SIG-M5 (cell line): ENCODE results near the gene NRTN.

Experiments used
- DNase-seq: peaks from one replicate; lab custom pipeline; 2025; lab: John Stamatoyannopoulos, UW

Gene NRTN

DNA sequence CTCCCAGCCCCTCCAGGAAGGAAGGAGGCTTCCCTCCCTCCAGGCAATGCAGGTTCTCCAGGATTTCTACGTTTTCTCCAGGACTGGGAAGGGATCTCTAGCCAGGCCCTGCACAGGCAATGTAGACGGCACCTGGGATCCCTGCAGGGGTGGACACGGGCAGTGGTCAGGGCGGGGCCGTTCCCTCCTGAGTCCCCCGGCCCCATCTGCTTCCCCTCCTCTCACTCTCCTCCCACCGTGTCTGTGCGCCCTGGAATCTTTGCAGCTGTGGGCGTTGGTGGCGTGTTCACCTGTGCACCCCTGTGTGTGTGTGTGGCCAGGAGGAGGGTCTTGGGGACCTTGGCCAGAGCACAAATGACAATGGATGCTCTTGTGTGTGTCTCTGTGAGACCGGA is 10.0 kb downstream of the NRTN start:
- DNase-seq: no peak

DNA sequence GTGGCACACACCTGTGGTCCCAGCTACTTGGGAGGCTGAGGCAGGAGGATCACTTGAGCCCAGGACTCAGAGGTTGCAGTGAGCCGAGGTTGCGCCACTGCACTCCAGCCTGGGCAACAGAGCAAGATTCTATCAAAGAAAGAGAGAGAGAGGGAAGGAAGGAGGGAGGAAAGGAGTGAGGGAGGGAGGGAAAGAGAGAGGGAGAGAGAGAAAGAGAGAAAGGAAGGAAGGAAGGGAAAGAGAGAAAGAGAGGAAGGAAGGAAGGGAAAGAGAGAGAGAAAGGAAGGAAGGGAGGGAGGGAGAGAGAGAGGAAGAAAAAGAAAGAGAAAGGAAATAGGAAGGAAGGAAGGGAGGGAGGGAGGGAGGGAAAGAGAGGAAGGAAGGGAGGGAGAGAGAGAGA is 12.4 kb downstream of the NRTN start:
- DNase-seq: no peak

DNA sequence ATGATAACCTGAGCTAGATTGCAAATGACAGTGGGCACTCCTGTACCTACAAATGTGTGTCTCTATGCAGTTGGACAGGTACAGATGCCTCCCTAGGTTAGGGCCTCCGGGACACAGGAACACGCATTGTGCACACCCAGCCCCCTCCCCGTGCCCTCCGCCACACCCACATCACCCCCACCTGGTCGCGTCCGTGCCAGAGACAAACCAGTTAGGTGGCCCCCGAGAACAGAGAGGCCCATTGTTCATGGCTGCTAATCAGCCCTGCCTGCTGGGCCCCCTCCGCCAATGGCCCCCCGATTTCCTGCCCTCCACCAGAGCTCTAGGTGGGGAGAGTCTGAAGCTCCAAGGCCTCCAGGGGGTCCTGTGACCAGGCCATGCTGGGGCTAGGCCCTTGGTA is 13.7 kb downstream of the NRTN start:
- no peak for DNase-seq

DNA sequence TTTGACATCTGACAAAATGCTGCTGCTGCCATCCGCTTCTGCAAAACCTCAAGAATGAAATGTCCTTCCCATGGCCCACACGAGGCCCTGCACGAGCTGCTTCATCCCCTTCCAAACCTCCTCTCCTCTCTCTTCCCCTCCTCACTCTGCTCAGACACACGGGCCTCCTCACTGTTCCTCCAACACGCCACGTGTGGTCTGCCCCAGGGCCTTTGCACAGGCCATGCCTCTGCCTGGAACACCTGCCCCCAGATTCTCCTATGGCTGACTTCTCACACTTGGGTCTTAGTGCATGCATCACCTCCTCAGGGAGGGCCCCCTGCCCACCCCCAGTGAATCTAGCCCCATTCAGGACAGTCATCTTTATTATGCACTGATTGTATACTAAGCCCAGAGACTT is 15.9 kb downstream of the NRTN start:
- no peak for DNase-seq

DNA sequence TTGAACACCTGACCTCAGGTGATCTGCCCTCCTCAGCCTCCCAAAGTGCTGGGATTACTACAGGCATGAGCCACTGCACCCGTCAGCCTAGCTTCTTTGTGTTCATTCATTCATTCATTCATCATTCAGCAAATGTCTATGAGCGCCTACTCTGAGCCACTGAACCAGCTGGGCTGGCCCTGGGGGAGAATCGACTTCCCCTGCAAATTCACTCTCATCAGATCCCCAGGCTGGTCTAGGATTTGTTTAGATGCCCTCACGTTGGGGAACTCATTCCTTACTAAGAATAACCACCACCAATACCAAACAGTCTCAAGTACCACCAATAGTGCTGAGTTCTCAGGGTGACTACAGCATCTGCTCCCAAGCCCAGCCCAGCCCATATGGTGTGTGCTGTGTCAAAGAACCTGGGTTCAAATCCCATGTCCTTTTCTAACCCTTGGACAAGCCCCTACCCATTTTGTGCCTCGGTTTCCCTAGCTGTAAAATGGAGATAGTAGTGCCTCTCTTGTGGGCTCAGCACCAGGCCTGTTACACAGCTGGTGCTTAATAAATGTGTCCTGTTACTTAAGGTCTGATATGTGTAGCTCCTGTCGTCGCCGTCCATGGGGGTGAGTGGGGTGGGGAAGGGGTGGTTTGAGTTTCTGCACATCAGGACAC is 16.8 kb downstream of the NRTN start:
- no peak for DNase-seq

DNA sequence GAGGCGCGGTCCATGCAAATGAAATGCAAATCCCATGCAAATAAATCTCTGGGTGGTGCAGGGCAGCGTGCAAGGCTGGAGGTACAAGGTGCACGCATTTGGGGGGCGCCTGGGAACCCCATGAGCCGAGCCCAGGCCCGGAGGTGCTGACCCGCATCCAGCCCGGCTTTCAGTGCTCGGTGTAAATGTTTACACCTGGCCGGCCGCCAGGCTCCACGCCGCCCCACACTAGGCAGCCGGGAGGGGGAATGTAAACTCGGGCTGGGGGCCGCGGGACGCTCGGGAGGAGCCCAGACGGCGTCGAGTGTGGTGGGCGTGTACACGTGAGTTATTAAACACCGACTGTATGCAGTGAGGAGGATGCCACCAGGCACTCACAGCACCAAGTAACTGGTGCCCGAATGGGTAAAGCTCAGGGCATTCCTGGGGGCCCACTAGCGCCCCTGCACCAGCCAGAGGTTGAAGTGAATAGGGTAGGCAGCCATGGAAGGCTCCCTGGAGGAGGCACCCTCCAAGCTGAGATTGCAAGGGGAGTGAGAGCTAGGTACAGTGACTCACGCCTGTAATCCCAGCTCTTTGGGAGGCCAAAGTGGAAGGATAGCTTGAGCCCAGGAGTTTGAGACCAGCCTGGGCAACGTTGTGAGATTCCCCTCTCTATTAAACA is 17.4 kb downstream of the NRTN start:
- DNase-seq: no peak

DNA sequence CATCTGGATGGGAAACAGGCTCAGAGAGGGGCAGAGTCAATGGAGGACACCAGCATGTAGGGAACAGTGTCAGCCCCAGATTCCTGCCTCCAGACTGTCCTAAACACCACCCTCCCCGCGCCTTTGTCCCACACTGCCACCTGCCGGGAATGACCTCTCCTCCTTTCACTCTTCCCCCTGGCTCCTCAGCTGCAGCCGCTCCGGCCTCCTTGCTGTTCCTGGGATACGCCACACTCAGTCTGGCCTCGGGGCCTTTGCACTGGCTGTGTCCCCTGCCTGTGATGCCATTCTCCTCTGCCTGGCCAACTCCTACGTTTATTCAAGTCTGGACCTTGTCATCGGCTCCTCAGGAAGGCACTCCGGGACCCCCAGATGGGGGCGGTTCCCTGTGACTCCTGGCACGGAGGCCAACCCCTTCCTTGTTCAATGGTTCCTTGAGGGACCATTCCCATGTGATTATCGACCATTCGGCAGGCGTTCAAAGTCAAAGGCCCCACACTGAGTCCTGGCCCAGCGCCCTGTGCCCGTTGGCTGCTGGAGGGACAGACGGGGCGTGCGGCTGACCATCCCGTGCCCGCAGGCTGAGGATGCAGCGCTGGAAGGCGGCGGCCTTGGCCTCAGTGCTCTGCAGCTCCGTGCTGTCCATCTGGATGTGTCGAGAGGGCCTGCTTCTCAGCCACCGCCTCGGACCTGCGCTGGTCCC is 18.9 kb downstream of the NRTN start:
- DNase-seq: no peak

DNA sequence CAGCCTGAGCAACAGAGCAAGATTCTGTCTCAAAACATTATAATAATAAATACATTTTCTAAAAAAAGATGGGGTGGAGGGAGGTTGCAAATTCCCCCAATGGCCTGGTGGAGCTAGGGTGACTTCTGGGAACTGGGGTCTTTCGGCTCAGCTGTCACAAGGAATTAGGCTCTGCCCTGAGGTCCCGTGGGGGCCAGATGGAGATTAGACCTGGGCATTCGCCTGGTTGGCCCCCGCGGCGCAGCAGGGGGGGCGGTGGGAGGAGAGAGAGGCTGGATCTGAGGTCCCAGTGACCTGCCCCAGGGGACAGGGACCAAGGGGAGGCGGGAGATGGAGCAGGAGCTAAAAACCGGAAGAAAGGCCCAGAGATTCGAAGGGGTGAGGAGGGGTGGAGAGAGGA is 19.9 kb downstream of the NRTN start:
- no peak for DNase-seq

DNA sequence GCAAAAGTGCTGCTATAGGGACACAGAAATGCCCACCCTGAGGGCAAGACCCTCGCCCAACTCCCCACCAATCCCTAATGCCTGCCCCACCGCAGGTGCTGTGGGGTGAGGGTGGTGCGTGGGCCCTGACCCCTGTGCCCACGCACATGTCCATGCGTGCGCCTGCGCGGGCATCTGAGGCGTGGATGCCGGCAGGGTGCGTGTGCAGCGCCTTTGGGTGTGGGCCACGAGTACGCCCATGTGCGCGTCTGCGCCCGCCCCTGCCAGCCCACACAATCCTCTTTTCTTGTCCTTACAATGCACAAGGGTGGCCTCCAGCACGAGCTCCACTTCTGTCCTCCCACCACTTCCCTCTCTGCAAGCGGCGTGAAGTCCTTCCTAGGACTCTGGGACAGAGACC is 20.3 kb downstream of the NRTN start:
- DNase-seq: no peak

DNA sequence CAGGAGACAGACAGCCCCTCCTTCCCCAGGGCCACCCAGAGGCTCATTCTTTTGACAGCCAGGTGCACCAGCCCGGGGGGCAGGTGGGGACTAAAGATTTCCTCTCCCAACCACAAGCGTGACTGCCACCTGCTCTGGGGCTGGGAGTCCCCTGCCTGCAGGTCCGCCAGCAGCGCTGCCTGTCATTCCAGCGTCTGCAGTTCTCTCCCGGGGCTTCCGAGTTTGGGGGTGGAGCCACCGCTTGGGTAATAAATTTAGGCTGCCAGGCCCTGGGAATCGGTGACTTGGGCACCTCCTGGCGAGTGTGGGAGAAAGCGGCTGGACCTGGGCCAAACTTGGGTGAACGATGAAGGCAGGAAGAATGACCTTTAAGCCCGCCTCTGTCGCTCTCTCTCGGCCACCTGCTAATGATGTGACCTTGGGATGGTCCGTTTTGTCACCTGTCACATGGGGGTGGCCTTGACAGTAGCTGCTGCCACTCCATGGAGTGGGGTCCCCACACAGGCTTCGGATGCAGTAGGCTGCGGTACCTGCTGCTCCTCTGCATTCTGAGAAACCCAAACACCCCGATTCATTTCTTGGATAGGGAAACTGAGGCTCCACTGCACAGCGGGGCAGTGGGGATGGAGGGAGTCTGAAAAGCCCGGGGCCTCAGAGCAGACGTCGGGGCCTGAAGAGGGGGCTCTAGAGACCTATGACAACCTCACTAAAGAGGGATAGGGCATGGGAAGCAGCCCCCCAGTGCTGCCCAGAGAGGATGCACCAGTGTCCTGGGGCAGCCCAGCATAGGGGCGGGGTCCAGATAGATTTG is 21.9 kb downstream of the NRTN start:
- DNase-seq: no peak

DNA sequence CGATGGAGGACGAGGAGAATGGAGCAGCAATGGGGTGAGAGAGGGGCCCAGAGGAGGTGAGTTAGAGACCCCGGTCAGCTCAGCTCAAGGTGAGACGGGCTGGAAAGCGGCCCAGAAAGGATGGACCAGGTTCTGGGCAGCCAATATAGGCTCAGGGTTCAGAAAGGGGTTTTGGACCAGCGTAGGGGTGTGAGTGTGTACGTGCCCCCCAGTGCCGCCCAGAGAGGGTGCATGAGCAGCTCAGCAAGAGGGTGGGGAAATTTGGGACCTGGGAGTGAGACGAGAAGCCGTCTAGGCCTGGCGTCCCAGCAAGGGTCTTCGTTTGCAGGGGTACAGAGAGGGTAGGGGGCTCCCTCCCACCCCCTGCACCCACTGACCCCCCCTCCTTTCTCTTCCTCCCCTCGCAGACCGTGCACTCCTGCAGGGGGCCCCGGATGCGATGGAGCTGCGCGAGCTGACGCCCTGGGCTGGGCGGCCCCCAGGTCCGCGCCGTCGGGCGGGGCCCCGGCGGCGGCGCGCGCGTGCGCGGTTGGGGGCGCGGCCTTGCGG is 22.5 kb downstream of the NRTN start:
- DNase-seq: no peak

DNA sequence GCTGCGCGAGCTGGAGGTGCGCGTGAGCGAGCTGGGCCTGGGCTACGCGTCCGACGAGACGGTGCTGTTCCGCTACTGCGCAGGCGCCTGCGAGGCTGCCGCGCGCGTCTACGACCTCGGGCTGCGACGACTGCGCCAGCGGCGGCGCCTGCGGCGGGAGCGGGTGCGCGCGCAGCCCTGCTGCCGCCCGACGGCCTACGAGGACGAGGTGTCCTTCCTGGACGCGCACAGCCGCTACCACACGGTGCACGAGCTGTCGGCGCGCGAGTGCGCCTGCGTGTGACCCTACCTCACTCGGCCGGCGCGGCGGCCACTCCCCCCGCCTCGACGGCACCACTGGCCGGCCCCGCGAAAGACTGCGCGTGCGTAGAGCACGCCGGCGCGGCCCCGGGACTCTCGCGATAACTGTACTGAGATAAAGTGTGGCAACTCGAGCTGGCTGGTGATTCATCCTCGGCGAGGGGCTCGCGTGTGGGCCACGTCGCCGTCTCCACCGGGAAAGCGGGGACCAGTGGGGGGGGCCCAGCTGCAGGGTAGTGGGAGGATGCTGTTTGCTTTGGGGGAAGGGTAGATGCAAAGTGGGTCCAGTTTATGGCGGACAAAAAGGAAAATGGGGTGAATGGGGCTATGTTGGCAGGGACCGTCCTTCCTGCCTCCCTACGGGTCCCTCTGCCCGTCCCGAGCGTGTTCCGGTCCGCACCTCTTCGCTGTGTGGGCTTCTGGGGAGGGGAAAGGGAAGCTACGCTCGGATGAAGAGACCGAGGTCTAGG is 23.2 kb downstream of the NRTN start:
- peak; percentile 58 for DNase-seq

DNA sequence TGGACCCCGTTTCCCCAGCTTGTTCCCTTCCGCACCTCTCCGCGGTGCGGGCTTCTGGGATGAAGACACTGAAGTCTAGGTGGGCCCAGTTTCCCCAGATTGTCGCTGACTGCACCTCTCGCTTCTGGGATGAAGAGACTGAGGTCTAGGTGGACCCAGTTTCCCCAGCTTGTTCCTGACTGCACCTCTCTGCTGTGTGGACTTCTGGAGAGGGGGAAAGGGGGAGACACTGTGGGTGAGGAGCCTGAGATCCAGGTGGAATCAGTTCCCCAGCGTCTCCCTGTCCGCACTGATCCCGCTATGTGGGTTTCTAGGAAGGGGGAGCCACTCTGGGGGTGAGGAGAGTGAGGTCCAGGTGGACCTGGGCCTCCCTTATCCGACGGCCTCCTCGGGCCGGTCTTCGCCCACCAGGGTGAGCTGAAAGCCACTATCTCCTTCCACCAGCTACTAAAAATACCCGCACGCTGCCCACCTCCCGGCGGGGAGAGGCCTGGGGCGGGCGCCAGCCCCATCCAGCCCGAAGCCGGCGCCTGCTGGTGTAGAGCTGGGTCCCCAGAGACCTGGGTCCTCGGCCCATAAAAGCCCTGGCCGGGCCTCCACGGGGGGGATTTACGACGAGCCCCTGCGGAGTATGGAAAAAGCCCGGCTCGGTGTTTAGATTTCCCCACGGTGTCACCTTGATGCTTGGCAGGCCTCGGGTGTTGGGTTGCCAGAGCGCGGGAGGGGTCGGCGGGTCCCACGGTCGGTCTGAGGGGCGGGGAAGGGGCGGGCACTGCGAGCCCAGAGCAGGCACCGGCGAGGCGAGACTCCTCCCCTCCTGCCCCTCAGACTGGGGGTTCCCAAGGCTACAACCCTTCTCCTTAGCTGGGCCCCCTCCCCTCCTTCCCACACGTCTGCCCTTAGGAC is 24.0 kb downstream of the NRTN start:
- no peak for DNase-seq

DNA sequence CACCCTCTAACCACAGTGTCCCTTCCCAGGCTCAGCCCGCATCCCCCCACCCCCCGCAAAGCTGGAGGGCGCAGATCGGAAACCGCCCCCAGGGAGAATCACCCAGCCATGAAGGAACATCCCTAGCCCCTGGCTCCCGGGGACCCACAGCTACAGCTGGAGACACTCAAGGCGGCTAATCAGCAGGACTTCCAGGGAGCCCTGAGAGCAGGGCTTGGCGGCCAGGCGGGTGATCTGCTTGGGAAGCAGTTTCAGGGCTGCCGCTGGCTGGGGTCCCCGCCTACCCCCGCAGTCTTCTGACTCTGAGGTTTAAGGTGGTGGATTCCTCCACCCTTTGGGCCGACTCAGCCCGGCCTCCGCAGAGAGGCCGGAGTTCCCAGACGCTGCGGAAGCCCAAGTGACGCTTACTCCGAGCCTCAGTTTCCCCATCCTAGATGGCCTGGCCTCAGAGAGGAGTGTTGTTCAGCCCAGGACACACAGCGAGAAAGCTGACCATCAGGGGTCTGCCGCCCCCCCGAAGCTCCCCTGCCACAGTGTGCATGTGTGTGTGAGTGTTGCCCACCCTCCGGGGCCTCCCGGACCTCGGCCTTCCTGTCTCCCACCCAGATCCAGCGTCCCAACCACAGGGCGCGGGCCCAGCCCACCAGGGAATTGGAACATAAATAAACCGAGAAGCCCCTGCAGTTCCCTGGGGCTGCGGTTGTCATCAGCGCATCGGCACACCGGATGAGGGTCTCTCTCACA is 24.9 kb downstream of the NRTN start:
- no peak for DNase-seq

DNA sequence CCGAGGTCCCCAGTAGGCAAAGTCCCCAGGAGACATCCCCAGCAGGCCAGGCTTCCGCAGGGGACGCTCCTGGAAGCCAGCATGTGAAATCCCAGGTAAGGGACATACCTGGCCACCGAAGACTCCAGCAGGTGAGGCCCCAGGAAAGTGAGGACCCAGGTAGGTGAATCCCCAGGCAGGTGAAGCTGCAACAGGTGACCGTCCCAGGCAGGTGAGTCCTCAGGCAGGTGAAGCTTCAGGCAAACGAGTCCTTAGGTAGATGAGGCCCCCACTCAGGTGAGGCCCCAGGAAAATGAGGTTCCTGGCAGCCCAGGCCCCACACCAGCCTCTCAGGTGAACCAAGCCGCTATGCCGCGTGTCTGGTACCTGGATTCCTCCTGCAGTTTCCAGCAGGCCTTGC is 26.3 kb downstream of the NRTN start:
- no peak for DNase-seq

DNA sequence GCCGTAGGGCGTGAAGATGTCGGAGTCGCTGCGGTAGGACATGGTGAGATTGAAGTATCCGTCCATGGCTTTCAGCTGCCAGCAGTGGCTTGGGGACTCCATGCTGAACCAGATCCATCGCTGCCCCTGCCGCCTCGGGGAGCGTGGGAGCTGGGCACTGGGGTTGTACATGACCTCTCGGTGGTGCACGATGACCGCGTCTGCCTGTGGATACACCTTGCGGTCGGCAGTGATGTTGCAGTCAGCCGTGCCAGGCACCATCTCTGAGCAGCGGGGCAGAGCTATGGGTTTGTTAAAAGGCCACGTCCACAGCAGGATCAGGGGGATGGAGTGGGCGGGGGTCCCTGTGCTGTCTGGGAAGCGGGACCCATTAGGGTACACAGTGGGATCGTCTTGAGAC is 27.2 kb downstream of the NRTN start:
- no peak for DNase-seq

DNA sequence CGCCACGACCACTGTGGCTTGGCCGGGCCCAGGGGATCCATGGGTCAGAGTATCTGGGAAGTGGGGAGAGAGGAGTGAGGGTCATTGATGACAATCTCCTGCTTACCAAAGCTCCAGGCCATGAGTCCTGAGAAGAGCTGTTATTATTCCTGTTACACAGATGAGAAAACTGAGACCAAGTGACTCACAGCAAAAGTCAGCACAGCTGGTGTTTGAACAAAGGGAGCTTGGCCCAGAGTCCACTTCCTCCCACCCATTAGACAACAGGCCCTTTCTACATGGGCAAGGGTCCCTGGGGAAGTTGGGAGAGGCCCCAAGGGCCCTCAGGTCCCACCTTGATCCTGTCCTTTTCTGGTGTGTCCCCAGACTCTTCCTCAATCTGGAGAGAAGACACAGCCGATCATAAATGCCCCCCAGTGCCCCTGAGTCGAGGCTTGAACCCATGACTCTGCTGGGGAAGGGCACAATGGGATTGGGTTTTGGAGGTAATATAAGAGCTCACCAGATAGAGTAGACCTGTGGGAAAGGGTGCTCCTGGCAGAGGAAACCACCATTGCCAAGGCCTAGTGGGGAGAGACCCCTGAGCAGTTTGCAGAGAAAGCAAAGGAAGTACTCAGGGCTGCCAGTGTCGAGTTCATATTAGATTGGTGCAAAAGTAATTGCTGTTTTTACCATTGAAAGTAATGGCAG is 27.8 kb downstream of the NRTN start:
- no peak for DNase-seq

DNA sequence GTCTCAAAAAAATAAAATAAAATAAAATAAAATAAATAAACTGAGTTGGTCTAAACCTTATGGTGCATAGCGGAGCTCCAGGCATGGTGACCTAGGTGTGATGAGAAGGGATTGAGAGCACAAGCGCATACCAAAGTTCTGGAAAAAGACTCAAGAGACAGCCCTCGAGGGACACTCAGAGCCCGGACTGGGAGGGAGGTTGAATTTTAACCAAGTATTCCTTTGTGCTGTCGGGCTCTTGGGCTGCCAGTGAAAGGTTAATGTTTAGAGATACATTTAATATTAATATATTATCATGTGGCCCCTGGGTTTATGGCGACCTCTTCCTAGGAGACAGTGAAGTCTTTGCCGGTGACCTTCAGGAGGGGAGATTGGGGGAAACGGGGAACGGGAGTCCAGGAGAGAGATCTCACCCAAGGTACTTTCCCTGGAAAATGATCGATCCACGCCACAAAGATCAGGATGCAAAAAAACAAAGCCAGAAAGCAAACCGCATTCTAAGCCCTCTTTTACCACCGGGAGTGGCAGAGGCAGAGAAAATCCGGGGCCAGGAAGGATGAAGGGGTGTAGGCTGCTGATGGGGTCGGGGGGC is 33.0 kb downstream of the NRTN start:
- no peak for DNase-seq
